HepG2 (cell line): Measurements from ENCODE around the gene IFIT3. TPM values are rescaled to one million over a fixed set of nuclear protein-coding genes. Genes with fewer than 3 reads are reported as not detected.
A peak's percentile ranks its signal among the peaks of the same experiment; 100 is the strongest.

Experiments
- JARID2 ChIP-seq: sonication (generic); formaldehyde crosslinking; IDR thresholded peaks from 2 replicates; pipeline ENCODE4 v1.8.1; 2023; ENCODE audit warnings: missing genetic modification reagents, inconsistent platforms; ENCODE audit not compliant: insufficient replicate concordance
- LCORL ChIP-seq, 2 experiments: fragments of 450-650 bp in 1 of 2; sonication (generic) in 1 of 2; formaldehyde crosslinking in 1 of 2; IDR thresholded peaks; 2 replicates each; pipeline versions ENCODE4 v1.5.0 to v1.6.1; 2017 to 2020; ENCODE audit warnings: antibody characterized with exemption in 1 of 2, missing genetic modification reagents in 1 of 2
- NFYB ChIP-seq: sonication (generic); formaldehyde crosslinking; IDR thresholded peaks from 2 replicates; pipeline ENCODE4 v1.4.0; 2020; ENCODE audit warnings: missing genetic modification reagents
- RELA ChIP-seq: sonication (generic); formaldehyde crosslinking; IDR thresholded peaks from 2 replicates; pipeline ENCODE4 v1.4.0; 2020; ENCODE audit warnings: missing genetic modification reagents
- RXRB ChIP-seq: IDR thresholded peaks from 2 replicates; pipeline ENCODE4 v1.6.1; 2016; ENCODE audit warnings: borderline replicate concordance, missing genetic modification reagents, missing compliant biosample characterization
- polyA plus RNA-seq, 8 experiments: library from polyadenylated mRNA; depleted of rRNA in 3 of 8; stranded (reverse) in 7 of 8; unstranded in 1 of 8; fragments of >200 nt; fragmentation: Illumina TruSeq in 4 of 8; extraction: Trizol in 4 of 8; gene quantifications; 2 replicates each; pipeline versions ENCODE4 v1.2.1 to v1.2.3, GENCODE V29; 2011 to 2016; ENCODE audit warnings: low read depth in 4 of 8, missing spikeins in 1 of 8, mixed read lengths in 1 of 8; ENCODE audit not compliant: insufficient read depth in 1 of 8
- total RNA-seq, 5 experiments: library from RNA; depleted of rRNA; stranded (reverse); fragments of >200 nt; fragmentation: Illumina TruSeq; extraction: Trizol; gene quantifications; 2 replicates each; pipeline ENCODE4 v1.2.3, GENCODE V29; 2016; ENCODE audit warnings: low read depth in 1 of 5
- TF ChIP-seq, protein P1 (sequence below), 2 experiments: sonication (generic) in 1 of 2; formaldehyde crosslinking in 1 of 2; IDR thresholded peaks; 2 replicates each; pipeline versions ENCODE4 v1.4.0 to v1.6.1; 2018 to 2020; ENCODE audit warnings: missing genetic modification reagents in 2 of 2, borderline replicate concordance in 1 of 2, low read depth in 1 of 2, mild to moderate bottlenecking in 1 of 2, missing biosample characterization in 1 of 2
- TF ChIP-seq, protein P2 (sequence below): sonication (generic); formaldehyde crosslinking; IDR thresholded peaks from 2 replicates; pipeline ENCODE4 v1.9.0; 2021; ENCODE audit warnings: mild to moderate bottlenecking, missing genetic modification reagents
- TF ChIP-seq, protein P3 (sequence below): sonication (generic); formaldehyde crosslinking; IDR thresholded peaks from 2 replicates; pipeline ENCODE4 v1.5.0; 2020; ENCODE audit warnings: missing genetic modification reagents
- TF ChIP-seq, protein P4 (sequence below): sonication (generic); formaldehyde crosslinking; IDR thresholded peaks from 2 replicates; pipeline ENCODE4 v1.4.0; 2020; ENCODE audit warnings: missing genetic modification reagents, mild to moderate bottlenecking, borderline replicate concordance
- TF ChIP-seq, protein P5 (sequence below): sonication (generic); formaldehyde crosslinking; IDR thresholded peaks from 2 replicates; pipeline ENCODE4 v1.4.0; 2020; ENCODE audit warnings: missing genetic modification reagents, borderline replicate concordance

The IFIT3 gene
- total and polyA plus RNA-seq, 2 of the 13 experiments (the other 11 are each of a cell fraction or from before 2014, with no cell fraction given) = 0.48 to 3.1 TPM

DNA sequence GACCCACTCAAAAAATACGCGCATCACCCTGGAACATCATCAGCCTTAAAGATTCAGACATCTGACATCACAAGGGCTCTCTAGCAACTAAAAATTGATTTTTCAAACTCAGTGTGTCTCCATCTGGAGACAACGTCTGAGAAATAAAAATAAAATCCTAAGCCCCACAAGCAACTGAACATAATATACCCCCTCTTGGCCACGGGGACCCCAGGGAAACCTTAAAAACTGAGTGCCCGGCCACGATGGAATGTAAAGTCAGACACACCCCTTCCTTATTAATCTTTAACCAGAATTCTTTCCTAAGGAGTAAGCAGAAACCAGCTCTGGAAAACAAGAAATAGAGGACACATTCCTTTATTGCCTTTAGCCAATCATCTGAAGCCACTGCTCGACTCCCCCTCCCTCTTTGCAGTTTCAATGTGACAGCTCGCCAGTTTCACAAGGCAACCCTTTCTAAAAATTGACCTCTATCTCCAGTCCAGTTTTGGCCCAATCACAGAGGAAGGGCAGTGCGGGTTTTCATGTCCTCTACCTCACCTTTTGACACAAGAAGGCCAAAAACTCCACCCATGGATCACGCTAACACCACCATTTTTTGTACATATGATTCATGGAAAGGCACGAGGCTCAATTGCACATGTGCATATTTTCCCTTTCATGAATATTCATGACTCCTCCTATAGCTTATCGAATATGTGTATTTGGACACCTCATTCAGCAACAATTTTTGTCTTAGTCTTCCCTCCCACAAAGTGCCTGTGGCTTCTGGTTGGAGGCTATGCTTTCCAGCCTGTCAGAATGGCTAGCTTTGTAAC is 24.2 kb downstream of the IFIT3 start (continued):
- TF ChIP-seq LCORL (IDR thresholded peaks at IDR 0.05) = no peak
- TF ChIP-seq LCORL (CRISPR knock-in tag; IDR thresholded peaks at IDR 0.05) = 0 out of 2 replicates have a peak, but pooled peaks have one; percentile 46
- no peak for TF ChIP-seq JARID2
- TF ChIP-seq, protein P1, sequence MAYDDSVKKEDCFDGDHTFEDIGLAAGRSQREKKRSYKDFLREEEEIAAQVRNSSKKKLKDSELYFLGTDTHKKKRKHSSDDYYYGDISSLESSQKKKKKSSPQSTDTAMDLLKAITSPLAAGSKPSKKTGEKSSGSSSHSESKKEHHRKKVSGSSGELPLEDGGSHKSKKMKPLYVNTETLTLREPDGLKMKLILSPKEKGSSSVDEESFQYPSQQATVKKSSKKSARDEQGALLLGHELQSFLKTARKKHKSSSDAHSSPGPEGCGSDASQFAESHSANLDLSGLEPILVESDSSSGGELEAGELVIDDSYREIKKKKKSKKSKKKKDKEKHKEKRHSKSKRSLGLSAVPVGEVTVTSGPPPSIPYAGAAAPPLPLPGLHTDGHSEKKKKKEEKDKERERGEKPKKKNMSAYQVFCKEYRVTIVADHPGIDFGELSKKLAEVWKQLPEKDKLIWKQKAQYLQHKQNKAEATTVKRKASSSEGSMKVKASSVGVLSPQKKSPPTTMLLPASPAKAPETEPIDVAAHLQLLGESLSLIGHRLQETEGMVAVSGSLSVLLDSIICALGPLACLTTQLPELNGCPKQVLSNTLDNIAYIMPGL (CRISPR knock-in tag; IDR thresholded peaks at IDR 0.05; ENCODE audit: borderline replicate concordance in 1 of 2, low read depth in 1 of 2) = no peak
- TF ChIP-seq, protein P2, sequence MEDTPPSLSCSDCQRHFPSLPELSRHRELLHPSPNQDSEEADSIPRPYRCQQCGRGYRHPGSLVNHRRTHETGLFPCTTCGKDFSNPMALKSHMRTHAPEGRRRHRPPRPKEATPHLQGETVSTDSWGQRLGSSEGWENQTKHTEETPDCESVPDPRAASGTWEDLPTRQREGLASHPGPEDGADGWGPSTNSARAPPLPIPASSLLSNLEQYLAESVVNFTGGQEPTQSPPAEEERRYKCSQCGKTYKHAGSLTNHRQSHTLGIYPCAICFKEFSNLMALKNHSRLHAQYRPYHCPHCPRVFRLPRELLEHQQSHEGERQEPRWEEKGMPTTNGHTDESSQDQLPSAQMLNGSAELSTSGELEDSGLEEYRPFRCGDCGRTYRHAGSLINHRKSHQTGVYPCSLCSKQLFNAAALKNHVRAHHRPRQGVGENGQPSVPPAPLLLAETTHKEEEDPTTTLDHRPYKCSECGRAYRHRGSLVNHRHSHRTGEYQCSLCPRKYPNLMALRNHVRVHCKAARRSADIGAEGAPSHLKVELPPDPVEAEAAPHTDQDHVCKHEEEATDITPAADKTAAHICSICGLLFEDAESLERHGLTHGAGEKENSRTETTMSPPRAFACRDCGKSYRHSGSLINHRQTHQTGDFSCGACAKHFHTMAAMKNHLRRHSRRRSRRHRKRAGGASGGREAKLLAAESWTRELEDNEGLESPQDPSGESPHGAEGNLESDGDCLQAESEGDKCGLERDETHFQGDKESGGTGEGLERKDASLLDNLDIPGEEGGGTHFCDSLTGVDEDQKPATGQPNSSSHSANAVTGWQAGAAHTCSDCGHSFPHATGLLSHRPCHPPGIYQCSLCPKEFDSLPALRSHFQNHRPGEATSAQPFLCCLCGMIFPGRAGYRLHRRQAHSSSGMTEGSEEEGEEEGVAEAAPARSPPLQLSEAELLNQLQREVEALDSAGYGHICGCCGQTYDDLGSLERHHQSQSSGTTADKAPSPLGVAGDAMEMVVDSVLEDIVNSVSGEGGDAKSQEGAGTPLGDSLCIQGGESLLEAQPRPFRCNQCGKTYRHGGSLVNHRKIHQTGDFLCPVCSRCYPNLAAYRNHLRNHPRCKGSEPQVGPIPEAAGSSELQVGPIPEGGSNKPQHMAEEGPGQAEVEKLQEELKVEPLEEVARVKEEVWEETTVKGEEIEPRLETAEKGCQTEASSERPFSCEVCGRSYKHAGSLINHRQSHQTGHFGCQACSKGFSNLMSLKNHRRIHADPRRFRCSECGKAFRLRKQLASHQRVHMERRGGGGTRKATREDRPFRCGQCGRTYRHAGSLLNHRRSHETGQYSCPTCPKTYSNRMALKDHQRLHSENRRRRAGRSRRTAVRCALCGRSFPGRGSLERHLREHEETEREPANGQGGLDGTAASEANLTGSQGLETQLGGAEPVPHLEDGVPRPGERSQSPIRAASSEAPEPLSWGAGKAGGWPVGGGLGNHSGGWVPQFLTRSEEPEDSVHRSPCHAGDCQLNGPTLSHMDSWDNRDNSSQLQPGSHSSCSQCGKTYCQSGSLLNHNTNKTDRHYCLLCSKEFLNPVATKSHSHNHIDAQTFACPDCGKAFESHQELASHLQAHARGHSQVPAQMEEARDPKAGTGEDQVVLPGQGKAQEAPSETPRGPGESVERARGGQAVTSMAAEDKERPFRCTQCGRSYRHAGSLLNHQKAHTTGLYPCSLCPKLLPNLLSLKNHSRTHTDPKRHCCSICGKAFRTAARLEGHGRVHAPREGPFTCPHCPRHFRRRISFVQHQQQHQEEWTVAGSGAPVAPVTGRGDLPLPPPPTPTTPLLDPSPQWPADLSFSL (CRISPR knock-in tag) = no peak
- TF ChIP-seq, protein P3, sequence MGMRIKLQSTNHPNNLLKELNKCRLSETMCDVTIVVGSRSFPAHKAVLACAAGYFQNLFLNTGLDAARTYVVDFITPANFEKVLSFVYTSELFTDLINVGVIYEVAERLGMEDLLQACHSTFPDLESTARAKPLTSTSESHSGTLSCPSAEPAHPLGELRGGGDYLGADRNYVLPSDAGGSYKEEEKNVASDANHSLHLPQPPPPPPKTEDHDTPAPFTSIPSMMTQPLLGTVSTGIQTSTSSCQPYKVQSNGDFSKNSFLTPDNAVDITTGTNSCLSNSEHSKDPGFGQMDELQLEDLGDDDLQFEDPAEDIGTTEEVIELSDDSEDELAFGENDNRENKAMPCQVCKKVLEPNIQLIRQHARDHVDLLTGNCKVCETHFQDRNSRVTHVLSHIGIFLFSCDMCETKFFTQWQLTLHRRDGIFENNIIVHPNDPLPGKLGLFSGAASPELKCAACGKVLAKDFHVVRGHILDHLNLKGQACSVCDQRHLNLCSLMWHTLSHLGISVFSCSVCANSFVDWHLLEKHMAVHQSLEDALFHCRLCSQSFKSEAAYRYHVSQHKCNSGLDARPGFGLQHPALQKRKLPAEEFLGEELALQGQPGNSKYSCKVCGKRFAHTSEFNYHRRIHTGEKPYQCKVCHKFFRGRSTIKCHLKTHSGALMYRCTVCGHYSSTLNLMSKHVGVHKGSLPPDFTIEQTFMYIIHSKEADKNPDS (CRISPR knock-in tag) = no peak
- 0 out of 2 replicates have a peak, but pooled peaks have one; percentile 11 for TF ChIP-seq RXRB (CRISPR knock-in tag)
- TF ChIP-seq, protein P4, sequence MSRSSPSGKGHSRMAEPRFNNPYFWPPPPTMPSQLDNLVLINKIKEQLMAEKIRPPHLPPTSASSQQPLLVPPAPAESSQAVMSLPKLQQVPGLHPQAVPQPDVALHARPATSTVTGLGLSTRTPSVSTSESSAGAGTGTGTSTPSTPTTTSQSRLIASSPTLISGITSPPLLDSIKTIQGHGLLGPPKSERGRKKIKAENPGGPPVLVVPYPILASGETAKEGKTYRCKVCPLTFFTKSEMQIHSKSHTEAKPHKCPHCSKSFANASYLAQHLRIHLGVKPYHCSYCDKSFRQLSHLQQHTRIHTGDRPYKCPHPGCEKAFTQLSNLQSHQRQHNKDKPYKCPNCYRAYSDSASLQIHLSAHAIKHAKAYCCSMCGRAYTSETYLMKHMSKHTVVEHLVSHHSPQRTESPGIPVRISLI (CRISPR knock-in tag) = peak; percentile 25; the same call in 1 of the 2 replicates
- TF ChIP-seq, protein P5, sequence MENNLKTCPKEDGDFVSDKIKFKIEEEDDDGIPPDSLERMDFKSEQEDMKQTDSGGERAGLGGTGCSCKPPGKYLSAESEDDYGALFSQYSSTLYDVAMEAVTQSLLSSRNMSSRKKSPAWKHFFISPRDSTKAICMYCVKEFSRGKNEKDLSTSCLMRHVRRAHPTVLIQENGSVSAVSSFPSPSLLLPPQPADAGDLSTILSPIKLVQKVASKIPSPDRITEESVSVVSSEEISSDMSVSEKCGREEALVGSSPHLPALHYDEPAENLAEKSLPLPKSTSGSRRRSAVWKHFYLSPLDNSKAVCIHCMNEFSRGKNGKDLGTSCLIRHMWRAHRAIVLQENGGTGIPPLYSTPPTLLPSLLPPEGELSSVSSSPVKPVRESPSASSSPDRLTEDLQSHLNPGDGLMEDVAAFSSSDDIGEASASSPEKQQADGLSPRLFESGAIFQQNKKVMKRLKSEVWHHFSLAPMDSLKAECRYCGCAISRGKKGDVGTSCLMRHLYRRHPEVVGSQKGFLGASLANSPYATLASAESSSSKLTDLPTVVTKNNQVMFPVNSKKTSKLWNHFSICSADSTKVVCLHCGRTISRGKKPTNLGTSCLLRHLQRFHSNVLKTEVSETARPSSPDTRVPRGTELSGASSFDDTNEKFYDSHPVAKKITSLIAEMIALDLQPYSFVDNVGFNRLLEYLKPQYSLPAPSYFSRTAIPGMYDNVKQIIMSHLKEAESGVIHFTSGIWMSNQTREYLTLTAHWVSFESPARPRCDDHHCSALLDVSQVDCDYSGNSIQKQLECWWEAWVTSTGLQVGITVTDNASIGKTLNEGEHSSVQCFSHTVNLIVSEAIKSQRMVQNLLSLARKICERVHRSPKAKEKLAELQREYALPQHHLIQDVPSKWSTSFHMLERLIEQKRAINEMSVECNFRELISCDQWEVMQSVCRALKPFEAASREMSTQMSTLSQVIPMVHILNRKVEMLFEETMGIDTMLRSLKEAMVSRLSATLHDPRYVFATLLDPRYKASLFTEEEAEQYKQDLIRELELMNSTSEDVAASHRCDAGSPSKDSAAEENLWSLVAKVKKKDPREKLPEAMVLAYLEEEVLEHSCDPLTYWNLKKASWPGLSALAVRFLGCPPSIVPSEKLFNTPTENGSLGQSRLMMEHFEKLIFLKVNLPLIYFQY (CRISPR knock-in tag) = peak; percentile 32; the same call in 1 of the 2 replicates
- TF ChIP-seq NFYB = peak; percentile 50
- TF ChIP-seq RELA (CRISPR knock-in tag) = no peak
